GM21717 (cell line): ENCODE results near the gene BBLN.

Source experiments
- ATAC-seq: cut with Tn5 transposase; IDR thresholded peaks from one replicate; pipeline ENCODE4 v1.9.1; 2021; ENCODE audit warnings: mild to moderate bottlenecking, moderate library complexity; ENCODE audit not compliant: unreplicated experiment

The BBLN gene

DNA sequence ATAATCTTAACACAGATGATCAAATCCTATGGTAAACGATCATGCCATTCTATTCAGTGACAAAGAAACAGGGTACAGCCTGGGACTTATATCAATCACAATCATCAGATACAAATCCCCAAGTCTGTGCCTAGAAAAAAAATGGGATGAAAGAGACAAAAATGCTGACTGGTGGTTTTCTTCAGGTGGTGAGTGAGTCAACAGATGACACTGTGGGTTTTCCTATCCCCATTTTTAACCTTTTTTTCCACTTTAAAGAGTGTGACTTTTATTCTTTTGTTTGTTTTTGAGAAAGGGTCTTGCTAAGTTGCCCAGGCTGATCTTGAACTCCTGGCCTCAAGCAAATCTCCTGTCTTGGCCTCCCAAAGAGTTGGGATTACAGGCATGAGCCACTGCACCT lies 28.1 kb downstream of the BBLN start:
- no peak for ATAC-seq

DNA sequence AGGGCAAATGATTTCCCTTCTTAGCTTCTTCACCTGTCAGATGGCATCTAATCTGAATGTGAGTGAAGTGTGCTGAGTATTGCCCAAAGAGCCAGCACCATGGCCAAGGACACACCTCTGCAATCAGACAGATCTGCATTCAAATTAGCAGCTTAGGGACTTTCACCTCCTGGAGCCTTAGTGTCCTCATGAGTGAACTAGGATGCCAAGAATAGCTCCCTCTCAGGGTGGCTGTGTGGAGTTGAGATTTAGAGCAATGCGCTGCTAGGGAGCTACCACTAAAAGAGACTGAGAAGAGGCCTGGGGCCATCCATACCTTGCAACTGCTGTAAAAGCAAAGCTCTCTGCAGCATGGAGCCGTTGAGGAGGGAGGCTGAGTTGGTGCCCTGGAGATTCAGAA lies 29.9 kb downstream of the BBLN start:
- ATAC-seq, result no peak

DNA sequence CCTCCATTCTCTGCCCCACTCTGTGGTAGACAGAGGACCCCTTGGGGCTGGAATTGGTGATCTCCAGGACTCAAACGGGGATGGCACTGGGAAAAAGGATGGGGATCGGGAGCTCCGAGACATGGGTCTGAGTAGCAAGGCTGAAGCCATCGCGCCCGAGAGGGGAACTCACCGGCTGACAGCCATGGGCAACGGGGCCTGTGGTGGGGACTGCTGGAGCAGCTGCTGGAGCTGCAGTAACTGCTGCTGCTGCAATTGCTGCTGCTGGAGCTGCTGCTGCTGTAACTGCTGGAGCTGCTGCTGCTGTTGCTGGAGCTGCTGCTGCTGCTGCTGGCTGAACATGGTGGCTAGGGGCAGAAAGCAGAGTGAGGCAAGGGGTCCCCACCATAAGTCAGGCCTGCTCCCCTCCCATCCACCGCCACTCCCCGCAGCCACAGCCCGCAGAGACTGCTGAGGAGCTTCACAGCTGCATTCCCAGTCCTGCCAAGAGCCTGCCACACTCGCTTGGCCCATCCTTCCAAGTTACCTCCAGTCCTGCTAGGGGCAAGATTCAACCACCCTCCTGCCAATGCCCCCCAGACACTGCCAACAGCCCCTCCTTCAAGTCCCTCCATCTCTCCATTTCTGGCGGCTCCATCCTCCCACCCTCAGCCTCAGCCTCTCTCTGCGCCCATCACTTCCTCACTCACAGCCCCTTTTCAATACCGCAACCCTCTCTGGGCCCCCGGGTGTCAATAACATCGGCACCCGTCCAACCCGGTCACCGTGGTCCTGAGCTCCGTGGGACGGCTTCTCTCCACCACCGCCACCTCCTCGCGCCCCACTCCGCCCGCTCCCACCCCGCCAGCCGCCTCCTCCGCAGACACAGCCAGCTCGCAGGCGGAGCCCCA lies 30.7 kb downstream of the BBLN start:
- ATAC-seq, result peak; percentile 16

DNA sequence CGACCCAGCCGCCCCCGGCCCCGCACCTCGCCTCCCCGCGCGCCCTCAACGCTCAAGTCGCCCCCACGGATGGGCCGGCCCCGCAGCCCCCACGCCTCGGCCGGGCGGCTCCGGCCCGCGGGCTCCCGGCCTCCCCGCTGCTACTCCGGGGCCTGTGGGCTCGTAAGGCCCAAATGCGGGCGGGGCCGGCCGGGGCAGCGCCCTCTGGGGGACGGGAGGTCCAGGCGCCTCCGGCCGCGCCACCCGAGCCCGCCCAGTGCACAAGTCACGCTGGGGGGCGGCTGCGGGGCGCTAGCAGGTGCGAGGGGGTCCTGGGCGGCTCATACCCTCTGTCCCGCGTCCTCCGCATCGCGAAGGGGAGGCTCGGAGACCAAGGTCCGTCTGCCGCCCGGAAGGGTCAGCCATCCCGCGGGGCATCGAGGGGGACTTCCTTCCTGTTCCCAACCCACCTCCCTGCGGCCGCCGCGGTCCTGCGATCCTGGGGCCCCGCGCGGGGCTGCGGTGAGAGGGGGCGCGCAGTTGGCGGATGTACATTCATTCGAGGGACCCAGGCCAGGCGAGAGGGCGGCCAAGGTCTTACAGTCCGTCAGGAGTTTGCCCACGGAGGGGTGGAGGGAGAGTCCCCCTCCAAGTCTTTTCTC lies 31.5 kb downstream of the BBLN start, which contains the start of gene CIZ1:
Gene CIZ1, minus strand, starts transcription at position 167 of the 641 bp plus-strand sequence. CDS start 715 bp downstream, outside the sequence.
- peak; percentile 75 for ATAC-seq

DNA sequence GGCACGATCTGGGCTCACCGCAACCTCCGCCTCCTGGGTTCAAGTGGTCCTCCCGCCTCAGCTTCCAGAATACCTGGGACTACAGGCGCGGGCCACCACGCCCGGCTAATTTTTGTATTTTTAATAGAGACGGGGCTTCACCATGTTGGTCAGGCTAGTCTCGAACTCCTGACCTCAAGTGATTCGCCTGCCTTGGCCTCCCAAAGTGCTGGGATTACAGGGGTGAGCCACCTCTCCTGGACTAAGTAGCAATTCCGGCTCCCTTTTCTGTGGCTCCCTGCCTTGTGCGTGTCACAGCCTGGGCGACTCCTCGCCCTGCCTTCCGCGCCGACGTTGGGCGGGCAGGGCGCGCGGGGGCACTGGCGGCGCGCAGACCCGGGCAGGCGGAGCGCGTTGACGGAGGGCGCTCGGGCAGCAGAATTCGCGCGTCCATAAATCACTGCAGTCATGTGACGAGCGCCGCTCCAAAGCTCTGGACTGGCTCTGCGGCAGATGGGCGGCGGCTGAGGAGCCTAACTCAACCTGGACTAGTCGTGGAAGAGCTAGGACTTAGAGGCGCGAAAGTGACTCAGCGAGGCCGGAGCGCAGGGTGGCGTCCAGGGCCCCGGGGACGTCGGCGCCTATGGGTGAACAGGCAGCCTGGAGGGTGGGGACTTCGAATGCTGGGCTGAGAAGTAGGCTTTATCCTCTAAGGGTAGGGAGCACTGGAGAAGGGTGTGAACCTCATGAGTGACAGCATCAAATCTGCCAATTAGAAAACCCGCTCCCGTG lies 32.7 kb downstream of the BBLN start:
- ATAC-seq, result no peak

DNA sequence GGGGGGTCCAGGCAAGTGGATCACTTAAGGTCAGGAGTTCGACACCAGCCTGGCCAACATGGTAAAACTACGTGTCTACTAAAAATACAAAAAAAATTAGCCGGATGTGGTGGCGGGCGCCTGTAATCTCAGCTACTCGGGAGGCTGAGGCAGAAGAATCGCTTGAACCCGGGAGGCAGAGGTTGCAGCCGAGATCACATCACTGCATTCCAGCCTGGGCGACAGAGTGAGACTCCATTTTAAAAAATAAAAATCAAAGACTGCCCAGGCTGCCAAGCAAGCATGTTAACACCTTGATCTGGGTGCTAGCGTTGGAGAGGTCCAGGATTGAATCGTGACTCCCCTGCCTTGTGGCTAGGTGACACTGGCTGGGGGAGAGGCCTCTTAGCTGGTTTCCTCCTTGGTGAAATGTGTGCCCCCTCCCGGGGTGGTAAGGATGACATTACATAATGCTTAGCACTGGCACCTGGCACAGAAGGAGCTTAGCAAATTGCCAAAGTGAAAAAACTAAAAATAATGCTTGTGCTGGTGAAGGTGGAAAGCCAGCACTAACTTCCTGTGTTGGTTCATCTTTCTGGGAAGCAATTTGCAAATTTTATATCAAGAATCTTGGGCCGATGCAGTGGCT lies 33.5 kb downstream of the BBLN start:
- no peak for ATAC-seq

DNA sequence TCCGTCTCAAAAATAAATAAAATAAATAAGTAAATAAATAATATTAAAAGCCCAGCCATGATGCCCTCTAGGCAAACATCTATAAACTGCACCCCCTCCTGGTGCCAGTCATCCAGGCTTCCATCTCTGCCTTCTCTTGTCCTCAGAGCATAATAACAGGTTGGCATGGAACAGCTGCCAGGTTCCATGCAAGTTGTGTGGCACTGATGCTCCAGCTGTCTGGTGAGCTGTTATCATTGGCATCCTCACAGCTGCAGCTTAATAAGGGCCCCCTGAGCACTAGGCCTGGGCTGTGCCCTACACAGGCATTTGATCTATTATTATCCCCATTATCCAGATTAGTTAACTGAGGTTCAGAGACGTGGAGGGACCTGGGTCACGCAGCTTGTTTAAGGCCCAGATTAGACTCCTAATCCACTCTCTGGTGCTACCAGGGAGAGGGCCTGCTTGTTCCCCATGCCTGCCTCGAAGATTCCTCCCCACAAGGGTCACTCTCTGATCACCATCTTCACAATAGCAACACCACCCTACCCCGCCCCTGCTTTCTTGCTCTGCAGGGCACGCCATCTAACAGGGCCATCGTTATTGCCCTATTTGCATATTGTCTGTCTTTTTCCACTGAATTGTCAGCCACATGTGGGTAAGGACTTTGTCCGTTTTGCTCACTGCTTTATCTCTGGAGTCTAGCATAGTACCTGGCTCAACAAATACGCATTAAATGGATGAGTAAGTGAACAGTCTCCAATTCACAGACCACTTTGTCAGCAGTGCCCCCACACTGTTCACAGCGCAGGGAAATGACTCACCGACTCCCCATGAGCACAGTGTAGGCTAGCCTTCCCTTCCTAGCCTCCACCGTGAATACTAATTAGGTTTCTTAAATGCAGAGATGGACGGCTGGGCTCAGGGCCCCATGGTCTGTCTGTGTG lies 41.6 kb downstream of the BBLN start:
- no peak for ATAC-seq

DNA sequence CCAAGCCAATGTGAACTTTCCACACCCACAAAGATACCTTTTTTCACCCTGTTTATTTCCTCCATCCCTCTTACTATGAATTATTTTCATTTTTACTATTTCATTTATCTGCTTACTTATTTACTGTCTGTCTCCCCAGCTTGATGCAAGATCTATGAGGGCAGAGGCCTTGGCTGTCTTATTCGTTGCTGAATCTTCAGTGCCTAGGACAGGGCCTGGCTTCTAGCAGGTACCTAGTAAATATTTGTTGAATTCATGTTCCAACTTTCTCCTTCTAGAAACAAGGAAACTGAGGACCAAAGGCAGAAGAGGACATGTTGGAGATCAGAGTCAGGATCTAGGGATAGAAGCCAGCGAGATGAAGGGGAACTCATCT lies 42.6 kb downstream of the BBLN start:
- ATAC-seq, result no peak

DNA sequence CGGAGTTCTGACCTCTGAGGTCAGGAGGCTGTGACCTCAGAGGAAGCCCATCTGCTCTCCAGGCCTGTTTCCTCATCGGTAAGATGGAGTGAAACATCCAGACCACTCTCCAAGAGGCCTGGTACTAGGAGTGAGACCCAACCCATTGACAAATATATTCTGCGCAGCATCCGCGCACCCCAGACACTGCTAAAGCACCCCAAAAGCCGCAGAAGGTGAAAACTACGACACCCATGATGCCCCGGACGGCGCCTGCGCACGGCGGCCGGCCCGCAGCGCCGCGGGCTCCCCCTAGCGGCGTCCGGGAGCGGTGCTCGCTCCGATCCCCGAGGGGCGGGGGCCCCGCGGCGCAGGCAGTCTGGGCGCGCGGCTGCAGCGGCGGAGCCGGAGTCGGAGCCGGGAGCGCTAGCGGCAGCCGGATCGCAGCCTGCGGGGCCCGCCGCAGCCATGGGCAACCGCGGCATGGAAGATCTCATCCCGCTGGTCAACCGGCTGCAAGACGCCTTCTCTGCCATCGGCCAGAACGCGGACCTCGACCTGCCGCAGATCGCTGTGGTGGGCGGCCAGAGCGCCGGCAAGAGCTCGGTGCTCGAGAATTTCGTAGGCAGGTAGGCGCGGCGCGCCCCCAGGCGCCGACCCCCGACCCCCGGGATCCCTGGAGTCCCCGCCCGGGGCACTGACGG lies 43.1 kb downstream of the BBLN start, which contains the start of gene DNM1:
Gene DNM1, plus strand, starts transcription at position 356 of the 683 bp plus-strand sequence. Its CDS starts 92 bp downstream, at position 448.
- ATAC-seq, result peak; percentile 65

DNA sequence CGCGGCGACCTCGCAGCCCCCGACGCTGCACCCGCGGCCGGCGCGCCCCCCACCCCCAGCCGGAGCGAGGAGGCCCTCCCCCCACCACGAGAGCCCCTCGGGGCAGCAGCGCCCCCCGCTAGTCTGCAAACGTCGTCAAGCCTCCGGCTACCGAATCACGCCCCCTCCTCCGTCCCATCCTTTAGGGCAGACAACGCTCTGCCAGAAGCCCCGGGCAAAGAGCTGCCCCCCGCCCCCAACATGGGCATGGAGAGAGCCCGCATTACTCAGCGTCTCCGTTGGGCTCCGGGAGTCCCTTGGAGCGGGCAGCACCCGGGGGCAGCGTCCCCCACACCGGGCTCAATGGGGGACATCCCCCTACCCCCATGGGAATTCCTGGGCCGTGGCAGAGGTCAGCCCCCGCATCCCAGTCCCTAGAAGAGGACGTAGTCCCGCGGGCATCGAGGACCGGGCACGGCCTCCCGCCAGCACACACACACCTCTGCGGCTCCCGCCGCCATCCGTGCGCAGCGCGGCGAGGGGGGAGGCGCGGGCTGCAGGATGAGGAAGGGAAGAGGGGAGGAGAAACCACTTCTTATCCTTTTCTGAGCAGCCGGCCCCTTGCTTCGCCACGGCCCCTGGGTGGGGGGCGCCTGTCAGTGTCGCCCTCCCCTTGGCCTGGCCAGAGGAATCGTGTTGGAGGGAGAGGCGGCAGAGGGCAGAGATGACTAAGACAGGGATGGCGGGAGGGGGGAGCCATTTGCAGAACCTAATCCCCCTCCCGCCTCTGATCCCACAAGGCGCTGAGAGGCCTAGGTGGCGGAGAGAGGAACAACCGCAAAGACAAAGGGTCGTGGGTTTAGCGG lies 43.9 kb downstream of the BBLN start:
- ATAC-seq, result no peak

DNA sequence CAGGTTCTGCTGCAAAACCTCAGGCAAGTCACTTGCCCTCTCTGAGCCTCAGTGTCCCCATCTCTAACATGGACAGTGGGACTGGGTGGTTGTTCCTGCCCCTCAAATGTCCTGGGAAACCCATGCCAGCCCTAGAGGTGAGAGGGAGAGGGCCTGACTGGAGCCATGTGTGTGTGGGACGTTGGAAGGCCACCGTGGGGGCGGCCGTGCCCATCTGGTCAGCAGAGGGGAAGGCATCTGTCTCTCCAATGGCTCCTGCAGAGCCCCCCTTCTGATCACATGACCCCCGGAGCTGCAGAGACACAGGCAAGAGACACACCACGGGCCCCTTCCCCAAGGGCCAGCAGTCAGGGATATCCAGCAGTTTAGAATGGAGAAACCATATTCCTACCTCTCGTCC lies 44.8 kb downstream of the BBLN start:
- ATAC-seq, result no peak

DNA sequence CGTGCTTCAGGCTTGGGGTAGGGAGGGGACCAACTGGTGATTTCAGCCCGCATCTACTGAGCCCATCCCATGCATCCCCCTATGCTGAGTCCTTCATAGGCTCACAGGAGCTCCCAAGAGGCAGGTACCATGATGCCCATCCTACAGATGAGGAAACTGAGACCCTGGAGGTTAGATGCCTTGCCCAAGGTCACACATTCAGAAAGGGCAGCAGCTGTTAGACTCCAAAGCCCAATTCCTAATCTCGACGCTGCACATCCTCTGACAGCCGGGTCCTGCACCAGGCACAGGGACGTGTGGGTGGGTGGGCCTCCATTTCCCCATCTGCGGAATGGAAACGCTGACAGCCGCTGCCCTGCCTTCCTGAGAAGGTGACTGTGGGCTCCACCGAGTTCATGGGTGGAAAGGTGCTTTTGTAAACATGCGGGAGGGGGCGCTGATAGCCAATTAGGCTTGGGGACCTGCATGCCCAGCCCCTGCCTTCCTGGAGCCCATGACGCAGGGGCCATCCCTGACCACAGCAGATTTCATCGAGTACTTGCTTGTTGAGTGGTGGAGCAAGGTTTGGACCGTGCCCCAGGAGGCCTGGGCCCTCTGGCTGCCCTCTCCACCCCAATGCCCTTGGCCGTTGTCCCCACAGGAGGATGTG lies 45.4 kb downstream of the BBLN start:
- no peak for ATAC-seq

DNA sequence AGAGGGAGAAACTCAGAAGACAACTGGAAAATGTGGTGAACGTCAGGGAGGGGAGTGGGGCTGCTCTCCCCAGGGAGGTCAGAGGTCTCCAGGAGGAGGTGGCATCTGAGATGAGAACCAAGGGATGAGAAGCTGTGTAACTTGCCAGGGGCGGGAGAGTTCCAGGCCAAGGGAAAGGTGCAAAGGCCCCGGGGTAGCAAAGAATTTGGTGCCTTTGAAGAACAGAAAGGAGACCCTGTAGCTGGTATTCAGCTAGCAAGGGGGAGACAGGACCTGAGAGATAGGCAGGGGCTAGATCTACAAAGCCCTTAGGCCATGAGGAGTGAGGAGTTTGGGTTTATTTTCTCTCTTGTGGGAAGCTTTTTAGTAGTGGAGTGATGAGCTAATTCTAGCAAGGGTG lies 46.4 kb downstream of the BBLN start:
- no peak for ATAC-seq

DNA sequence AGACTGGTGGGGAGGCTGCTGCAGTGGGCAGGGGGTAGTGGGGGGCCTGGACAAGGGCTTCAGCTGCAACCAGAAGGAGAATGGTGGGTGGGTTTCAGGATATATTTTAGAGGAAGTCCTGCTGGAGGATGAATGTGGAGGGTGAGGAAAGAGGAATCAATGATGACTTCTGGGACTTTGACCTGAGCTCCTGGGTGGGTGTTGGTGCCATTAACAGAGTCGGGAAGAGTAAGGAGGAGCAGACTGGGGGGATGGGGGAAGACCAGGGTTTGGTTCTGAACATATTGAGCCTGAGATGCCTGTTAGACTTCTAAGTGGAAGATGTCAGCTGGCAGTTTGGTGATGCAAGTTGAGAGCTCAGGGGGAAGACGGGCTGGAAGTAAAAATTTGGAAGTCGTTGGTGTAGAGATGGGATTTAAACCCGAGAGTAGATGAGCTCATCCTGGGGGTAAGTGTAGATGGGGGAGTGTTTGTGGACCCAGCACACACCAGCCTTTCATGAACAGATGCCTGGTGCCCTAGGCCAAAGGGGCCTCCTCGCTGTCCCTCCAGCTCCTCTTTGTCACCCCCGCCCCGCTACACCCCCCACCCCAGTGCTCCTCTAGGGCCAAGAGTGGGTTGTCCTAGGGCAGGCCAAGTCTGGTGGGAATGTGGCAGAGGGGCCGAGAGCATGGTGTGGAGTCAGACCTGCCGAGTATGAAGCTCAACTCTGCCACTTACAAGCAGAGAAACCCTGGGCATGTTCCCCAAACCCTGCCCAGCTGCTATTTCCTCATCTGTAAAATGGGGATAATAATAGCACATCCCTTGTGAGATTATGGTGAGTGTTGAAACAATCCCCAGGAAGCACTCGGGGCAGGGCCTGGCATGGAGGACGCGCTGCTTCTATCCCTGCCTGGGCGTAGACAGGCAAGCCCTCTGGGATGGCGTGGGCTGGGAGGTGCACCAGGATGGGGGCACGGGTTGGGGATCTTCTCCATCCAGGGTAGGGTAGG lies 47.1 kb downstream of the BBLN start:
- no peak for ATAC-seq

DNA sequence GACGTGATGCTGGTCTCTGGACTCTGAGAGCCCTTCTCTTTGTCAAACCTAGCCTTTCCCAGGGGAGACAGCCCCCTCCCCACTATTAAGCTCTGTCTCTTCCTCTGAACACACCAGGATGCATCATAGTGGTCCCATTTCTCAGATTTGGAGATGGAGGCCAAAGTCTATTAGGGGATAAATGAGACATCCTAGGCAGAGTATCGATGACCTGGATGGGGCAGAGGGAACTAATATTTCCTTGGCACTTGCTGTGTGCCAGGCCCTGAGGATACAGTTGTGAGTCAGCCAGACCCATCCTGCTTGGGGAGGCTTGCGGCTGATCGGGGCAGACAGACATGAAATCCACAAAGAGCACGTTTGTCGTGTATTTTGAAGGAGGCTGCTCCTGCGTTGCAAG lies 48.3 kb downstream of the BBLN start:
- no peak for ATAC-seq

DNA sequence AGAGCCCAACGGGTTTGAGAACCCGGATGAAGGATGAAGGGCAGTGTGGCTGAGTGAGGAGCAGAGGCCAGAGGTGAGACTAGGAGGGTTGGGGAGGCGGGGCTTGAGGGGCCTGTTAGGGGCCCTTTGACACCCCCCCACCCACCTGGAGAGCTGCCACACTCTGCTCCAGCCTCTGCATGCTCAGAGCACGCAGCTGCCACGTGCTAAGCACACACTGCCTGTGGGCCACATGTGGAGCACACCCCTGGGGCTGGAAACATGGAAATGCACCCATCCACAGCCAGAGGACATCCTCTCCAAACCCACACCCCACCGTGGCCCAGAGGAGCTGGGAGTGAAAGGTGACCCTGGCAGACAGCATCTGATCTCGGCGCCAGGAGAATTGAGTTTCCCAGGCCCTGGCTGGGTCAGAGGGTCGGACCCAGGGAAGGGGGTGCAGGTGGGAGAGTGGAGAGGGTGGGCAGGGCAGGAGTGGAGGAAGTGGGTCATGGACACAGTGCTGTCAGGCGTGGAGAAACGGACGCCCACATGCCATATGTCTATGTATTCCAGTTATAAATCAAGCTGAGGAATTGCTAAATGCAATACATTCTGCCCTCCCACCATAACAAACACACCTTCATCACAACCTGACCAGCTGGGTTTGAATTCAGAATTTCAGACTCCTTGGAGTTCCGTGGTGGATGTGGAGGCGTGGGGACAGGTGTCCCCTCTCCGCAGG lies 49.0 kb downstream of the BBLN start:
- ATAC-seq, result no peak
